ENCODE data around the gene GMCL1. TPM values are rescaled to one million over a fixed set of nuclear protein-coding genes. Genes with fewer than 3 reads are reported as not detected.

The GMCL1 gene
- total and polyA plus RNA-seq, 3 experiments from 2014 or later = 15.5 to 38.4 (median 17.6) TPM

DNA sequence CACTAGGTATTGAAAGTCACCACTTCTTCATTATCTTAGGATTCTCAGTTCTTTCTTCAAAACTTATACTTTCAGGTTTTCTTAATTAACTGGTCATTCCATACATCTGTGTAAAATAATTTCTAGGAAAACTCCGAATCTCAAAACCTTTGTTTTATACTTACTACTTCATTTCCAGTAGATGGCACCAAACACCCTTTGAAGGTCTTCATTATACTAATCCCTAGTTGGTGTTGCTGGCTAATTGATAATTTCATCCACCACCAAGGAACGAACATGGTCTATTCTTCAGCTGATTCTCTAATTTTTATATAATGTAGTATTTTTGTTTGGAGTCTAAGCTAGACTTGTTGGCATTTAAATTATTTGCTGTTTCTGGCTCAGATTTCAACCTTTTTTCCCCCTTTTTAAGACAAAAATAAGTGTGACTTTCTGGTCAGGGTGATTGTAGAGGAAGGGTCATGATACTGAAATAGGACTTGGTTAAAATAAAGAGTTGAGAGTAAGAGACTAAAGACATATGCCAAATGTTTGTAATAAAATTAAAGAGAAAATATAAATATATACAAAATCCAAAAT is 82.6 kb downstream of the GMCL1 start:
- no peak overlapping the region for H3K27ac ChIP-seq (ENCODE audit: low read depth, low read length)
- Mint-ChIP-seq H3K9me3 (no peaks in the 10 kb centered on the region), H3K27ac (peak overlapping the region; percentile 6 to 89 (median 84)), H3K27me3 (no peaks in the 10 kb centered on the region), H3K36me3 (peaks cover 7 to 43% (median 12%) of the 10 kb centered on the region in 3 donors), H3K4me1 (peaks cover 19 to 31% (median 27%) of the 10 kb centered on the region in 3 donors), H3K4me3 (peak overlapping the region in 2 of 7 donors; percentile 27 to 46)
- H3K9me3 ChIP-seq (ENCODE audit: low read length) = no peaks in the 10 kb centered on the region
- H3K4me3 ChIP-seq (ENCODE audit: low read length) = no peak overlapping the region
- peaks cover 12% of the 10 kb centered on the region for H3K4me1 ChIP-seq (ENCODE audit: insufficient read depth, low read length)
- H3K27me3 ChIP-seq (ENCODE audit: insufficient read depth, low read length, poor library complexity, severe bottlenecking) = no peaks in the 10 kb centered on the region
- H3K36me3 ChIP-seq (ENCODE audit: insufficient read depth, low read length) = peaks cover 10% of the 10 kb centered on the region
- peak in 2 of 5 donors; percentile 60 to 61 for DNase-seq
- CTCF ChIA-PET = interaction anchor here (0.6 to 5.2 kb wide), 22 partner anchors 10 to 390 kb away, joined by 3 to 49 read pairs (median 4); partner anchors contain the start of genes C2orf42, FAM136A, SNRNP27 and SNRPG
- POLR2A ChIA-PET = interaction anchor here (0.5 to 3.7 kb wide), 2 partner anchors 175 to 400 kb away, joined by 6 to 81 read pairs; partner anchors contain the start of gene PCBP1

DNA sequence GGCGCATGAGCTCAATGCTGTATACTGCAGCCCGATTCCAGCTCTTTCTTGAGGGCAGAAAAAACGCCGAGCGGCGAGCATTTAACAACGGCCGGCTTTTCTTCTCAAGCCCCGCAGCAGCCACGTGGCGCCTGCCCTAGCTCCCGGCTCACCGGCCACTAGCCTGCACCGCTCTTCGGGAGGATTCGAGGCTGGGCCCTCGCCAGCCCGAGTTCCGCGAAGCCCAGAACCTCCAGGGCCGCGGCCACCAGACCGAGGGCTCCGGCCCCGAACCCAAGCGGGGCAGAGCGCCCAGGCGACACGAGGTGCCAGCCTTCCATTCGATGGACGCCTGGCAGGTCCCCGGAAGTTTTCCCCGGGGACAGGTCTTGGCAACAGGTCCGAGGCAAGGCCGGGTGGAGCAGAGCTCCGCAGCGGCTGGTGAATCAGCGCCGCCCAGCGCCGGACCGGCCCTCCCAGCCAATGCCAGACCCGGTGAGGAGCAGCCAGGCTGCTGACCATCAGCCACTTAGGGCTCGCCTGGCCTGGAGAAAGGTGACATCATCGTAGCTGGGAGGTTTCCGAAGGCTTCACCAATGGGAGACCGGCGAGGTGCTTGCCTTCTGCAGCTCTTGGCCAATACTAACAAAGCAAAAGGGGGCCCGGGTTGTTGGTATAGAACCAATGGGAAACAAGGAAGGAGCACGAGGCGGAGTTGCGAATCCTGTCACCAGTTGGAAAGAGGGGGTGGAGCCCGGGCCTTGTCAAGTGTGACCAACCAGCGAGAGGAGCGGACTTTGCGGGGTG is 84.9 kb downstream of the GMCL1 start:
- Mint-ChIP-seq H3K36me3 (peaks cover 0 to 38% (median 4%) of the 10 kb centered on the region in 3 donors), H3K4me3 (peak overlapping the region; percentile 81 to 92 (median 88)), H3K27me3 (no peaks in the 10 kb centered on the region), H3K9me3 (no peaks in the 10 kb centered on the region), H3K4me1 (peaks cover 24 to 44% (median 39%) of the 10 kb centered on the region in 3 donors), H3K27ac (peak overlapping the region; percentile 78 to 97 (median 92))
- ChIA-PET POLR2A (interaction anchor here (0.5 to 3.7 kb wide), 28 partner anchors 21 to 478 kb away, joined by 3 to 81 read pairs (median 6); partner anchors contain the start of genes C2orf42, FAM136A, PCBP1 and PCYOX1), CTCF (interaction anchor here (0.5 to 5.2 kb wide), 25 partner anchors 9 to 388 kb away, joined by 3 to 49 read pairs (median 5); partner anchors contain the start of genes C2orf42, FAM136A, SNRNP27 and SNRPG)
- DNase-seq = peak; percentile 17 to 100 (median 100)
- Histone ChIP-seq H3K4me1 (ENCODE audit: insufficient read depth, low read length) (peaks cover 12% of the 10 kb centered on the region), H3K27me3 (ENCODE audit: insufficient read depth, low read length, poor library complexity, severe bottlenecking) (no peaks in the 10 kb centered on the region), H3K27ac (ENCODE audit: low read depth, low read length) (peak overlapping the region; percentile 94), H3K9me3 (ENCODE audit: low read length) (no peaks in the 10 kb centered on the region), H3K36me3 (ENCODE audit: insufficient read depth, low read length) (peaks cover 4% of the 10 kb centered on the region), H3K4me3 (ENCODE audit: low read length) (peak overlapping the region; percentile 89)

DNA sequence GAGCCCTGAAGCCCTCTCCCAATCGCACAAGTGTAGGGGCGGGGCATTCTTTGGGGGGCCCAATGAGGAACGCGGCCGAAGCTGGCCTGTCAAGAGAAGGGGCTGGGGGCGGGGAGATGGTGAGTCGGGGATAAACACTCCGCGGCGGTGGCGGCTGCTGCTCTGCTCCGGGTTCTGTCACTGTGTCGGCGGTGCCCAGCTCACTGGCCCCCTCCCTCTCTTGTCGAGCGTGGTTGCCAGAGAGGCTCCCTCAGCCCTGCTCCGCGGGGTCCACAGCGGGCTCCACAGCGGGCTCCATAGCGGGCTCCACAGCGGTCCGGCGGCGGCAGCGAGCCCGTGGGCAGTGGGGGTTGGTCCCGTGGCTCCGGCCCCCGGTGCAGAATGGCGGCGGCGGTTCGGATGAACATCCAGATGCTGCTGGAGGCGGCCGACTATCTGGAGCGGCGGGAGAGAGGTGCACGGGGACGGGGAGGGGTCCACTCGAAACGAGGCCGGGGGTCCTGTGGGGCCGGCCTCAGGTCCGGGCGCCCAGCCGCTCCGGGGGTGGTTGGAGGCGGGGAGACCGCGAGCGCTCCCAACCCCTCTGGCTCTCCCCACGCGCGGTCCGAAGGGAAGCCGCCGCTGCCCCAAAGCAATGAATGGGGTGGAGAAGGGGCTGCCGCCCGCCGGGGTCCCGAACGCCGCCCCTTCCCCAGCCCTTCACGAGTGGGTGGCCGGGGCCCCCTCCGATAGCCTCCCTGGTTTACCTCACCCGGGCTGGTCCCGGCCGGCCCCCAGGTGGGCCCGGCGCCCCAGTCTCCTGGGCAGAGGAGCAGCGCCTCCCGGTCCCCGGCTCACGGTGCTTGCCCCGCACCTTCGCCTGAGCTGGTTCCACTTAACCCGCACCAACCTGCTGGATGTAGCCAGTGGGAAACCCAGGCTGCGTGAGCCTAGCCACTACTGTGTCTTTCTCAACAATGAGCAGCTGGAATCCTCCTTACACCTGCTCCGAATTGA is 85.8 kb downstream of the GMCL1 start, which contains the start of gene MXD1:
MXD1 (plus strand) TSS at position 160 of the 996 bp plus-strand sequence; CDS start at position 382, 222 bp downstream.
- no peaks in the 10 kb centered on the region for H3K27me3 Mint-ChIP-seq
- Histone ChIP-seq H3K4me1 (ENCODE audit: insufficient read depth, low read length) (peaks cover 12% of the 10 kb centered on the region), H3K4me3 (ENCODE audit: low read length) (peak within 1 kb of the TSS; percentile 89), H3K36me3 (ENCODE audit: insufficient read depth, low read length) (peaks cover 4% of the 10 kb centered on the region), H3K27me3 (ENCODE audit: insufficient read depth, low read length, poor library complexity, severe bottlenecking) (no peaks in the 10 kb centered on the region), H3K9me3 (ENCODE audit: low read length) (no peaks in the 10 kb centered on the region), H3K27ac (ENCODE audit: low read depth, low read length) (peak within 1 kb of the TSS; percentile 94)
- peak within 1 kb of the TSS; percentile 81 to 92 (median 88) for H3K4me3 Mint-ChIP-seq
- H3K36me3 Mint-ChIP-seq = peaks cover 0 to 37% (median 6%) of the 10 kb centered on the region in 3 donors
- H3K27ac Mint-ChIP-seq = peak within 1 kb of the TSS; percentile 78 to 97 (median 92)
- peak in 4 of 5 donors; percentile 11 to 99 (median 35) for DNase-seq
- ChIA-PET CTCF (interaction anchor here (0.5 to 5.2 kb wide), 21 partner anchors 19 to 387 kb away, joined by 3 to 49 read pairs (median 5); partner anchors contain the start of genes C2orf42, FAM136A, SNRNP27 and SNRPG), POLR2A (interaction anchor here (0.5 to 3.7 kb wide), 27 partner anchors 22 to 479 kb away, joined by 3 to 81 read pairs (median 6); partner anchors contain the start of genes C2orf42, FAM136A, PCBP1 and PCYOX1)
- H3K9me3 Mint-ChIP-seq = no peaks in the 10 kb centered on the region
- H3K4me1 Mint-ChIP-seq = peaks cover 24 to 44% (median 39%) of the 10 kb centered on the region in 3 donors

DNA sequence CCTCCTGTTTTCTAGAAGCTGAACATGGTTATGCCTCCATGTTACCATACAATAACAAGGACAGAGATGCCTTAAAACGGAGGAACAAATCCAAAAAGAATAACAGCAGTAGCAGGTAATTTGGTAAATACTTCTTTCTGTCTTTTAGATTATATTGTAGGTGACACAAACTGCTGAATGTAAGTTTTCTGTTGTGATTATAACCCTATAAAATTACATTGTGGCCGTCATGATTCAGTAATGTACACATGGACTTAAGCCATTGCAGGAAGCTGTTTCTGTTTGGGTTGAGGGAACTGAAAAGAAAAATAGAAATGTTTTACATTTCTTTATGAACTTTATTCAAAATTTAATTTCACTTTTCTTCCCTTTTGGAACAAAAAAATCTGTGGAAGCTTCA is 86.6 kb downstream of the GMCL1 start:
- Histone ChIP-seq H3K4me3 (ENCODE audit: low read length) (peak overlapping the region; percentile 62), H3K36me3 (ENCODE audit: insufficient read depth, low read length) (peaks cover 4% of the 10 kb centered on the region), H3K27ac (ENCODE audit: low read depth, low read length) (peak overlapping the region; percentile 73), H3K27me3 (ENCODE audit: insufficient read depth, low read length, poor library complexity, severe bottlenecking) (no peaks in the 10 kb centered on the region), H3K4me1 (ENCODE audit: insufficient read depth, low read length) (peaks cover 12% of the 10 kb centered on the region), H3K9me3 (ENCODE audit: low read length) (no peaks in the 10 kb centered on the region)
- Mint-ChIP-seq H3K27me3 (no peaks in the 10 kb centered on the region), H3K4me3 (peak overlapping the region; percentile 64 to 90 (median 78)), H3K27ac (peak overlapping the region; percentile 35 to 86 (median 75)), H3K36me3 (peaks cover 0 to 36% (median 6%) of the 10 kb centered on the region in 3 donors), H3K9me3 (no peaks in the 10 kb centered on the region), H3K4me1 (peaks cover 24 to 44% (median 39%) of the 10 kb centered on the region in 3 donors)
- CTCF ChIA-PET = interaction anchor here (1.0 to 3.8 kb wide), 4 partner anchors 153 to 386 kb away, joined by 3 to 31 read pairs (median 10); no protein-coding TSS in a partner anchor
- POLR2A ChIA-PET = interaction anchor here (0.7 to 1.2 kb wide), 2 partner anchors 170 to 227 kb away, joined by 3 to 5 read pairs; no protein-coding TSS in a partner anchor
- DNase-seq = no peak

DNA sequence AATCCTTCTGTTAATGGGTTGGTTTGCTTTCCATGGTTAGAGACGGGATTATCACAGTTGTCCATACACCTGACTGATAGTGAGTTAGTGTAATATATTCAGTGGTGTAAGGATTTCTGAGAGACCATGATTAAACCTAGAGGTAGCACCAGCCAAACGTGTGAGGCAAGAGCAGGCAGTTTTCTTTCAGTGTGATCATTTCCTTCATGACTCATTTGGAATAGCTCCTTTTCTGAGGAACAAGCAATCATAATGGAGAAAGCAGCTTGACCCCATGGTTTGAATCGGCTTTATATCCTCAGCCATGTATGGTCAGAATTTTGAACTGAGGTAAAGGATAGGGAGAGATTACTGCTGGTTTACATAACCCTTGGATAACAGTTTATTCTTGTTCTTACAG is 88.4 kb downstream of the GMCL1 start:
- H3K4me3 Mint-ChIP-seq = peak overlapping the region in 1 of 7 donors; percentile 52
- peaks cover 22 to 39% (median 33%) of the 10 kb centered on the region in 3 donors for H3K4me1 Mint-ChIP-seq
- ChIA-PET CTCF (no interaction called here), POLR2A (no interaction called here)
- peak overlapping the region in 1 of 8 donors; percentile 35 for H3K27ac Mint-ChIP-seq
- Histone ChIP-seq H3K4me1 (ENCODE audit: insufficient read depth, low read length) (peaks cover 12% of the 10 kb centered on the region), H3K36me3 (ENCODE audit: insufficient read depth, low read length) (peaks cover 9% of the 10 kb centered on the region), H3K9me3 (ENCODE audit: low read length) (no peaks in the 10 kb centered on the region), H3K4me3 (ENCODE audit: low read length) (no peak overlapping the region), H3K27me3 (ENCODE audit: insufficient read depth, low read length, poor library complexity, severe bottlenecking) (no peaks in the 10 kb centered on the region), H3K27ac (ENCODE audit: low read depth, low read length) (peak overlapping the region; percentile 3)
- DNase-seq = no peak
- no peaks in the 10 kb centered on the region for H3K27me3 Mint-ChIP-seq
- peaks cover 4 to 47% (median 4%) of the 10 kb centered on the region in 3 donors for H3K36me3 Mint-ChIP-seq
- H3K9me3 Mint-ChIP-seq = no peaks in the 10 kb centered on the region

DNA sequence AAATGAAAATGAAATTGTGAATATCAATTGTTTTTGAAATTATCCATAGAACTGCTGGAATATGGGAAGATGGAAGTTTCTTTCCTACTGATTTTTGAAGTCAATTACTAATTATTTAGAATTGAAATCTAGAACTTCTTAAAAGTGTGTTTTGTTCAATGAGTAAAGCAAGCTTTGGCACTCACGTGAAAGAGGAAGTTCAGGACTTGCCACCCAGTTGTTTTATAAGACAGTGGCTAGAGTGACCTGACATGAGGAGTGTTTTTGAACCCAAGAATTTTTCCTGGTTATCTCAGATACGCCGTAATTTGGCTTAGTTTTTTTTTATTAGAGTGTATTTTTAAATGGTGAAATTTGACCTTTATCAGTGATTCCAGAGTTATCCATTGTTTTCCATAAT is 88.9 kb downstream of the GMCL1 start:
- Mint-ChIP-seq H3K36me3 (peaks cover 4 to 53% (median 4%) of the 10 kb centered on the region in 3 donors), H3K4me1 (peaks cover 24 to 37% (median 34%) of the 10 kb centered on the region in 3 donors), H3K9me3 (no peaks in the 10 kb centered on the region), H3K27me3 (no peaks in the 10 kb centered on the region), H3K4me3 (peak overlapping the region in 1 of 7 donors; percentile 52), H3K27ac (peak overlapping the region in 1 of 8 donors; percentile 35)
- ChIA-PET POLR2A (no interaction called here), CTCF (no interaction called here)
- no peak overlapping the region for H3K4me3 ChIP-seq (ENCODE audit: low read length)
- H3K36me3 ChIP-seq (ENCODE audit: insufficient read depth, low read length) = peaks cover 14% of the 10 kb centered on the region
- DNase-seq = no peak
- H3K9me3 ChIP-seq (ENCODE audit: low read length) = no peaks in the 10 kb centered on the region
- no peak overlapping the region for H3K27ac ChIP-seq (ENCODE audit: low read depth, low read length)
- H3K4me1 ChIP-seq (ENCODE audit: insufficient read depth, low read length) = peaks cover 16% of the 10 kb centered on the region
- no peaks in the 10 kb centered on the region for H3K27me3 ChIP-seq (ENCODE audit: insufficient read depth, low read length, poor library complexity, severe bottlenecking)

Data from CD8-positive, alpha-beta memory T cell (primary cell).